Activated CD4-positive, alpha-beta T cell treated with anti-CD3 and anti-CD28 coated beads for 36 hours (primary cell): Measurements from ENCODE around the gene DUS1L. TPM values are rescaled to one million over a fixed set of nuclear protein-coding genes. Genes with fewer than 3 reads are reported as not detected.
A peak's percentile ranks its signal among the peaks of the same experiment; 100 is the strongest.

Experiments
- ATAC-seq: fragments of 200-7000 bp; cut with Tn5 transposase; one replicate; pipeline ENCODE4 v1.10.0; 2021; ENCODE audit warnings: mild to moderate bottlenecking, moderate library complexity
- CTCF ChIA-PET: fragments of 350-600 bp; sonication (Branson Sonifier 250); formaldehyde crosslinking; loops from one replicate; lab custom pipeline; 2021; ENCODE audit warnings: antibody characterized with exemption; lab: Charles Lee
- POLR2A ChIA-PET: fragments of 350-600 bp; sonication (Branson Sonifier 250); formaldehyde crosslinking; loops from one replicate; lab custom pipeline; 2021; ENCODE audit warnings: antibody characterized with exemption, inconsistent platforms; lab: Charles Lee
- DNase-seq: peaks from one replicate; pipeline ENCODE4 v3.0.0-alpha.2; 2020
- H3K27ac Mint-ChIP-seq: one replicate; pipeline ENCODE4 v1.8.0; 2021; ENCODE audit warnings: mixed read lengths
- H3K27me3 Mint-ChIP-seq: one replicate; pipeline ENCODE4 v1.8.0; 2021; ENCODE audit warnings: mixed read lengths
- H3K36me3 Mint-ChIP-seq: one replicate; pipeline ENCODE4 v1.8.0; 2021; ENCODE audit warnings: low read depth, mixed read lengths
- H3K4me1 Mint-ChIP-seq: one replicate; pipeline ENCODE4 v1.8.0; 2021; ENCODE audit warnings: mixed read lengths
- H3K4me3 Mint-ChIP-seq: one replicate; pipeline ENCODE4 v1.8.0; 2021; ENCODE audit warnings: mild to moderate bottlenecking, moderate library complexity, mixed read lengths
- H3K9me3 Mint-ChIP-seq: one replicate; pipeline ENCODE4 v1.8.0; 2021; ENCODE audit warnings: low read depth, mixed read lengths
- intact Hi-C, 2 experiments: fragments of 100-400 bp; cut with DNase I in 1 of 2; cut with micrococcal nuclease in 1 of 2; formaldehyde crosslinking; loops; one replicate each; pipeline versions ENCODE4 v1.14.2 to v1.15.1; 2022 to 2024; cut with DNase I, micrococcal nuclease
- total RNA-seq, 2 experiments: library from RNA; stranded (reverse); gene quantifications; one replicate each; pipeline ENCODE4 v1.2.3, GENCODE V29; 2021

The DUS1L gene
- total RNA-seq, 2 experiments from 2014 or later, result 119 to 124 TPM

DNA sequence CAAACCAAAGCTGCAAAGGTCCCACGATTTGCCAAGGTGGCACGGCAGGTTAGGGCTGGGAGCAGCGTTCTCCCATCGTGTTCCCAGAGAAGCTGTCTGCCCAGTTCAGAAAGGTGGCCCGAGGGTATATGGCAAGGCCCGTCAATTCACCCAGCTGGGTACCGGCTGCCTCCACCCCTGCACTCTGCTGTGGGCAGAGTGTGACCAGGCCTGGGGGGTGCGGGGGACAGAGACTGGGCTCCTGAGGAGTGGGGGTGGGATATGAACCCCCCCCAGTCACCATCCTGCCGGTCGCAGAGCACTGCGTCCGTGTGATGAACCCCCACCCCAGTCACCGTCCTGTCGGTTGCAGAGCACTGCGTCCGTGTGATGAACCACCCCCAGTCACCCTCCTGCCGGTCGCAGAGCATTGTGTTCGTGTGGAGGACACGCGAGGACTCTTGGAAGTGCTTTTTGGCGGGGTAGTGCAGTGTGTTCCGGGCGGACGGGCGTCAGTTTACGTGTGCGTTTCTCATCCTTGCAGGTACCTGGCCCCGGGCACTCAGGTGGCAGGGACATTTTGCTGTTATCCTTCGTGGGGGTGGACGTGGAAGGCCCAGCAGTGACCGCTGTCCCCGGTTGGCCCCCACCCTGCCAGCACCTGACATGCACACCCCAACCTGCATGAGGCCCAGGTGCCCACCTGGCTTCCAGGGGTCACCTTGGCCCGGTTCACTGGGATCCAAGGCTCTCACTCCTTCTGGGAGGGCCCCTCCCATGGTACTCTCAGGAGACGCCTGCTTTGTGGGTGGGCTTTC is 35.1 kb upstream of the DUS1L start:
- peak overlapping the region; percentile 78 for H3K4me3 Mint-ChIP-seq
- CTCF ChIA-PET, result interaction anchor here (1.1 kb wide), 1 partner anchor 25 kb away, joined by 4 read pairs; no protein-coding TSS in a partner anchor
- H3K27me3 Mint-ChIP-seq, result no peaks in the 10 kb centered on the region
- peak overlapping the region; percentile 87 for H3K27ac Mint-ChIP-seq
- H3K36me3 Mint-ChIP-seq, result peaks cover 7% of the 10 kb centered on the region
- DNase-seq, result no peak
- H3K4me1 Mint-ChIP-seq, result peaks cover 23% of the 10 kb centered on the region
- H3K9me3 Mint-ChIP-seq, result no peaks in the 10 kb centered on the region
- no peak for ATAC-seq
- intact Hi-C loops, result no loop called here
- POLR2A ChIA-PET, result no interaction called here

DNA sequence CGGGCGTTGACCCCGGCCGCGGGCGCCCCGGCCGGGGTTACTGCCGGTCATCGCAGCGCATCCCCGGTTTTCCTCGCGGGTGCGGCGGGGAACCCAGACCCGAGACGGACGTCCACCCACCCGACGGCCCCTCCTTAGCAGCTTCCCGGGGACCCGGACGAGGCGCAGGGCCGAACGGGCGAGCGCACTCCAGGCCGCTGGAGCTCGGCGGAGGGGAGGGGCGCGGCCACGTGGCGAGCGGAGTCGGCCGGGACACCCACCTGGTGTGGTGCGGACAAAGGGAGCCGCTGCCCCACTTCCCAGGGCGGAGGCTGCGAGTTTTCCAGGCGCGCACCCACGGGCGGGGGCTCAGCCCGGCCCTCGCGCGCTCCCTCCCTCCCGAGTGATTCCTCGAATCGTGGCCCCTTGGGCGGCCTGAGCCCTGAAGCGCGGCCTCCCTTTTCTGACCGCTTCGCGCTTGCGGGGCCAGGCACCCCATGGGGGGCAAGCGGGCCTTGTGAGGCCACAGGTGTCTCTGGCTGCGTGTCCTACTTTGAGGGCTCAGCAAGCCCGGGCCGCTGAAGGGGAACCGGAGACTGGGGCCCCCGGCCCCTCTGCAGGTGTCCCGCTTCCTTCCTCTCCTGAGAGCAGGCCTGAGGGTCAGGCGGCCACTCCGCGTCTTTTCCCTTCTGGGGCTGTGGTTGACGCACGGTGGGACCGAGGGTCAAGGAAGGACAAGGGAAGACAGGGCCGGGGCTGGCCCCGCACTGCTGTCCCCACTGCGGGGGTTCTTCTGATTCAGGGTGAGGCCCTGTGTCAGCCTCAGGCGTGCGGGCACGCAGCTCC is 33.5 kb upstream of the DUS1L start:
- peaks cover 13% of the 10 kb centered on the region for H3K36me3 Mint-ChIP-seq
- peaks cover 16% of the 10 kb centered on the region for H3K4me1 Mint-ChIP-seq
- intact Hi-C loops, result loop anchor here (1.0 to 2.0 kb wide), 30 partner anchors 27 to 804 kb away; partner anchors contain the start of genes ALYREF (in 1 of the 2), ANAPC11 (in 1 of the 2), ARHGDIA (in 1 of the 2) and ASPSCR1 (in 1 of the 2)
- peak overlapping the region; percentile 78 for H3K4me3 Mint-ChIP-seq
- CTCF ChIA-PET, result interaction anchor here (1.0 to 1.8 kb wide), 8 partner anchors 8 to 139 kb away, joined by 3 to 6 read pairs (median 4); partner anchors contain the start of genes CENPX, DCXR, LRRC45 and RAC3
- no peaks in the 10 kb centered on the region for H3K9me3 Mint-ChIP-seq
- POLR2A ChIA-PET, result interaction anchor here (0.6 to 1.8 kb wide), 4 partner anchors 23 to 222 kb away, joined by 3 to 11 read pairs (median 5); partner anchors contain the start of gene DCXR
- peak overlapping the region; percentile 87 for H3K27ac Mint-ChIP-seq
- ATAC-seq (peak; percentile 4), DNase-seq (peak; percentile 42)
- H3K27me3 Mint-ChIP-seq, result no peaks in the 10 kb centered on the region

DNA sequence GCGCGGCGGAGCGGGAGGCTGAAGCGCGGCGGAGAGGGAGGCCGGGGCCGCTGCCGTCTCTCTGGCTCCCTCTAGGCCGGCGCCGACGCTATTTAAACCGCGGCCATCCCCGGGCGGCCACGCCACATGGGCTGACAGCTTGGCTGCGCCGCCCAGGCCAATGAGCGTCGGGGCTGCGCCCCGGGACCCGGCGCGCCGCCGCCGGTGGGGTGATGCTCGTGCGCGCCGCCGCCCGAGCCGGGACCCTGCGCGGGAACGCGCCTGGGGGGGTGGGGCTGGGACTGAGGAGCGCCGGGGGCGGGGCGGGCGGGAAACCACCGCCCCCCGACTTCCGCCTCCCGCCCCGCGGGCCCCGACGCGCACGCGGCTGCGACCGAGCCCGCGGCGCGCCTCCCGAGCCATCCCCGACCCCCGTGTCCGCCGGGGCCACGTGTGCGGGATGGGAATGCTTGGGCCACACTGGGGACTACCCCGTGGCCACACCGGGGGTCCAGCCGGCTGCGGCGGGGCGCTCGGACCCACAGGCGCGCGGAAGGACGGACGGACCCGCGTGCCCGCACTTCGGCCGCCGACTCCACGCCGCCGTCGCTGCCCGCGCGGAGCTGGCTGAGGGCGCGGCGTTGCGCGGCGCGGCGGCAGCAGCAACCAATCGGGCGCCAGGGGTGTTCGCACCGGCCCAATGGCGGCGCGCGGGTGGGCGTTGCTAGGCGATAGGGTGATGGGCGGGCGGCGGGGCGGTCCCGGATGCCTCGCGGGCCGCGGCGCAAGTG is 32.8 kb upstream of the DUS1L start, which contains the start of gene FASN:
TSS of gene FASN (minus strand) at position 68 of the 770 bp plus-strand sequence. CDS start 1,791 bp downstream, outside the sequence.
- peak within 1 kb of the TSS; percentile 78 for H3K4me3 Mint-ChIP-seq
- intact Hi-C loops, result loop anchor here (1.0 to 2.0 kb wide), 30 partner anchors 28 to 803 kb away; partner anchors contain the start of genes ALYREF (in 1 of the 2), ANAPC11 (in 1 of the 2), ARHGDIA (in 1 of the 2) and ASPSCR1 (in 1 of the 2)
- no peaks in the 10 kb centered on the region for H3K27me3 Mint-ChIP-seq
- H3K9me3 Mint-ChIP-seq, result no peaks in the 10 kb centered on the region
- H3K4me1 Mint-ChIP-seq, result peaks cover 14% of the 10 kb centered on the region
- DNase-seq (peak; percentile 97), ATAC-seq (peak; percentile 86)
- peak within 1 kb of the TSS; percentile 19 for H3K27ac Mint-ChIP-seq
- H3K36me3 Mint-ChIP-seq, result peaks cover 14% of the 10 kb centered on the region
- POLR2A ChIA-PET, result interaction anchor here (0.6 to 1.8 kb wide), 6 partner anchors 11 to 223 kb away, joined by 3 to 11 read pairs (median 3); partner anchors contain the start of genes DCXR, GPS1 and RFNG
- CTCF ChIA-PET, result interaction anchor here (1.0 to 1.8 kb wide), 9 partner anchors 9 to 138 kb away, joined by 3 to 6 read pairs (median 3); partner anchors contain the start of genes CENPX, DCXR, LRRC45 and RAC3

DNA sequence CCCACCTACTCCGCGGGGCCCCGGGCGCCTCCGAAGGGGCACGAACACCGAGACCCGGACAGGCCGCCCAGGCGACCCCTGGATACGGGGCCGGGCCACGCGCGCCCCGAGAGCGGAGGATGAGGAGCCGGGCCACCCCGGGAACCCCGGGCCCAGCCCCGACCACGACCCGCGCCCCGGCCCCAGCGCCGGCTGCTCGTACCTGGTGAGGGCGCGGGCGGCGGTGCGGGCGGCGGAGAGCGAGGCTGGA is 32.2 kb upstream of the DUS1L start:
- peak overlapping the region; percentile 19 for H3K27ac Mint-ChIP-seq
- POLR2A ChIA-PET, result interaction anchor here (1.0 to 1.8 kb wide), 2 partner anchors 46 to 60 kb away, joined by 3 to 11 read pairs; partner anchors contain the start of genes DCXR, GPS1 and RFNG
- CTCF ChIA-PET, result interaction anchor here (1.0 to 1.8 kb wide), 4 partner anchors 29 to 75 kb away, joined by 3 to 6 read pairs (median 4); partner anchors contain the start of genes CENPX, DCXR, LRRC45 and RAC3
- DNase-seq (no peak), ATAC-seq (no peak)
- no peaks in the 10 kb centered on the region for H3K27me3 Mint-ChIP-seq
- intact Hi-C loops, result loop anchor here (1.0 to 2.0 kb wide), 30 partner anchors 28 to 803 kb away; partner anchors contain the start of genes ALYREF (in 1 of the 2), ANAPC11 (in 1 of the 2), ARHGDIA (in 1 of the 2) and ASPSCR1 (in 1 of the 2)
- H3K36me3 Mint-ChIP-seq, result peaks cover 18% of the 10 kb centered on the region
- H3K9me3 Mint-ChIP-seq, result no peaks in the 10 kb centered on the region
- peak overlapping the region; percentile 74 for H3K4me3 Mint-ChIP-seq
- H3K4me1 Mint-ChIP-seq, result peaks cover 14% of the 10 kb centered on the region

DNA sequence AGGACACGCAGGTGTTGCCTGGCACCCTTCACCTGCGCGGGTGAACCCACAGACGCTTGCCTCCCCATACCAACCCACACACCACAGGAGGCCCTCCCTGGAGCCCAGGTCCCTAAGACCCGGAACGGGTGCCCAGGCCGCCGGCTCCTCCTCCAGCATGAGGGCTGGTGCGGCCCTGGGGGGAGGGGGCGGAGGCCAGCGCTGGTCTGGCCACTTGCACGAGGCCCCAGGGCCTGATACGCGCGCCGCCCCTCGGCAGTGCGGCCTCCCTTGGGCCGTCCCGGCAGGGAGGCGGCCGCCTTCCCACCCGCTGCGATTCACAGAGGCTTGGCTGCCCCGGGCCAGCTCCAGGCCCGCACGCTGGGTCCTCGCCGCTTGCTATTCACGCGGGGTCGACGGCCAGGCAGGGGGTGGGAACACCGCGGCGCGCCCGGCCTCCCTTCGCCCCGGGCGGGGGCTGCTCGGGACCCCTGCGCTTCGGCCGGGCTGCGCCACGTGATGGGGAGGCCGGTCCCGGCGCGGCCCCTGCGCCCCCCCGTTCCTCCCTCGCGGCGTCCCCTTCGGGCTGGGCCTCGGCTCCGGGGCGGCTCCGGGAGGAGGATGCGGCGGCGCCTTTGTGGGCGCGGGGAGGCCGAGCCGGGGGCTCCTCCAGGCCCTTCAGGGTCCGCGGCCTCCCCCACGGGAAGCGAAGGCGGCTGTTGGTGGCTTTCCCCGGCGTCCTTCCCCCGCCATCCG is 31.7 kb upstream of the DUS1L start:
- H3K9me3 Mint-ChIP-seq, result no peaks in the 10 kb centered on the region
- H3K27me3 Mint-ChIP-seq, result no peaks in the 10 kb centered on the region
- ChIA-PET CTCF (interaction anchor here (0.6 to 1.8 kb wide), 5 partner anchors 29 to 75 kb away, joined by 3 to 6 read pairs (median 3); partner anchors contain the start of genes CENPX, DCXR, LRRC45 and RAC3), POLR2A (interaction anchor here (1.0 to 1.8 kb wide), 2 partner anchors 45 to 60 kb away, joined by 3 to 11 read pairs; partner anchors contain the start of genes DCXR, GPS1 and RFNG)
- DNase-seq (peak; percentile 44), ATAC-seq (no peak)
- peaks cover 18% of the 10 kb centered on the region for H3K36me3 Mint-ChIP-seq
- no peak overlapping the region for H3K27ac Mint-ChIP-seq
- peaks cover 14% of the 10 kb centered on the region for H3K4me1 Mint-ChIP-seq
- intact Hi-C loops, result no loop called here
- peak overlapping the region; percentile 74 for H3K4me3 Mint-ChIP-seq

DNA sequence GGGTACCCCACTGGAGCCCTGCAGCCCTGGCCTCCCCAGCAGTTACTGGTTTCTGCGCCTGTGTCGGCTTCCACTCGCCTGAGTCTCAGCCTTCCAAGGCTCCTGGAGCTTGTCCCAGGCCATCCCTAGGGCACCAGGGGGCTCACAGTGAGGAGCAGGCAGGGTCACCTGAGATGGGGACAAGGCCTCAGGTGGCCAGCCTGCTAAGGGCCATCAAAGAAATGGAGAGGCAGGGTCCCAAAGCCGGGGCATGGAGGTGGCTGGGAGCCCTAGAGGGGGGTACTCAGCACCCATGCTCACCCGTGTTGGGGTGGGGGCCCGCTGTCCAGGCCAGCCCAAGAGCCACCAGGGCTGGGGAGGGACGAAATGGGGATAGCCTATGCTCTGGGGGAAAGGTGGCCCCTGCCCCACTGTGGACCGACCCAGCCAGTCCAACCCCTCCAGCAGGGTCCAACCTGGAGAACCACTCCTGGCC is 31.1 kb upstream of the DUS1L start:
- CTCF ChIA-PET, result interaction anchor here (0.6 kb wide), 1 partner anchor 35 kb away, joined by 3 read pairs; no protein-coding TSS in a partner anchor
- no peak overlapping the region for H3K27ac Mint-ChIP-seq

DNA sequence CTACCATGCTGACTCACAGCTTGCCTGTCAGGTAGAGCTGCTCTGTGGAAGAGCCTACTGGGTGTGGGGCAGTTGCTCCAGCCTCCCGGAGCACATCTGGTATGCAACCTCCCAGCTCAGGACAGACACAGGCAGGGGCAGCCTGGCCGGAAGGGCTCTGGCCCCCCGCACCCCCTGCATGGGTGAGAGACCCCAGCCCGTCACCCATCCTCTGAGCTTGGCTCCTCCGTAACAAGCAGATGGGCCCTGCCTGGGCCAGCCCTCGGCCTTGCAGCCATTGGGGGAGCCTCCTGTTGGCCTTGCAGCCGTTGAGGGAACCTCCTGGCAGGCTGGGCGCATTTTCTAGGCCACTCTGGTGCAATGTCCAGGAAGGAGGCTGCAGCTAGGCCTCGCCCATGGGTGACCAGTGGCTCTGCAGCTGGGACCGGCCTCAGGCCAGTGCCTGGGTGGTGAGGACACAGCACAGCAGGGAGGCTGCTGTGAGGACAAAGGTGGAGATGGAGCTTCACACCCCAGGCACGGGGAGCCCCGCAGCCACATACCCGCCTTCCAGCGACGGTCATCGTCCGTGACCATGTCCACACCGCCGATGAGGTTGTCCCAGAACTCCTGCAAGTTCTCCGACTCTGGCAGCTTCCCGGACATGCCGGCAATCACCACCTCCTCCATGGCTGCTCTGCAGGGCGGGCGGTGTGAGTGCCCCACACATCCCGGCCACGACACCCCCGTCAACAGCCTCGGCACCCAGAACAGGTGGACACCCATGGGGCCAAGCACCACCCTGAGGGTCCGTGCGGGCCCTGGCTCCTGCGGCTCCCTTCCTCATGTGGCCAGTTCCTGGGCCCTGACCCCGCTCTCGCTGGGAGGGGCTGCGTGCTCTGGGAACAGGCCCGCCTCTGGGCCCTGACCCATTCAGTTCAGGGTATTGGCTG is 30.4 kb upstream of the DUS1L start:
- CTCF ChIA-PET, result interaction anchor here (0.7 to 1.2 kb wide), 2 partner anchors 66 to 1926 kb away, joined by 3 read pairs; partner anchors contain the start of gene CARD14
- peaks cover 22% of the 10 kb centered on the region for H3K36me3 Mint-ChIP-seq
- ATAC-seq (no peak), DNase-seq (no peak)
- intact Hi-C loops, result no loop called here
- H3K27me3 Mint-ChIP-seq, result no peaks in the 10 kb centered on the region
- H3K9me3 Mint-ChIP-seq, result no peaks in the 10 kb centered on the region
- H3K27ac Mint-ChIP-seq, result no peak overlapping the region
- POLR2A ChIA-PET, result interaction anchor here (0.6 kb wide), 1 partner anchor 59 kb away, joined by 3 read pairs; the partner anchor contains the start of gene DCXR
- H3K4me3 Mint-ChIP-seq, result peak overlapping the region; percentile 74
- H3K4me1 Mint-ChIP-seq, result peaks cover 14% of the 10 kb centered on the region

More for the DNA sequence above, 31.1 kb upstream of the DUS1L start:
- no peak for DNase-seq
- intact Hi-C loops, result no loop called here
- Mint-ChIP-seq H3K9me3 (no peaks in the 10 kb centered on the region), H3K4me1 (peaks cover 14% of the 10 kb centered on the region), H3K27me3 (no peaks in the 10 kb centered on the region), H3K4me3 (peak overlapping the region; percentile 74), H3K36me3 (peaks cover 18% of the 10 kb centered on the region)
- POLR2A ChIA-PET, result no interaction called here
- no peak for ATAC-seq

DNA sequence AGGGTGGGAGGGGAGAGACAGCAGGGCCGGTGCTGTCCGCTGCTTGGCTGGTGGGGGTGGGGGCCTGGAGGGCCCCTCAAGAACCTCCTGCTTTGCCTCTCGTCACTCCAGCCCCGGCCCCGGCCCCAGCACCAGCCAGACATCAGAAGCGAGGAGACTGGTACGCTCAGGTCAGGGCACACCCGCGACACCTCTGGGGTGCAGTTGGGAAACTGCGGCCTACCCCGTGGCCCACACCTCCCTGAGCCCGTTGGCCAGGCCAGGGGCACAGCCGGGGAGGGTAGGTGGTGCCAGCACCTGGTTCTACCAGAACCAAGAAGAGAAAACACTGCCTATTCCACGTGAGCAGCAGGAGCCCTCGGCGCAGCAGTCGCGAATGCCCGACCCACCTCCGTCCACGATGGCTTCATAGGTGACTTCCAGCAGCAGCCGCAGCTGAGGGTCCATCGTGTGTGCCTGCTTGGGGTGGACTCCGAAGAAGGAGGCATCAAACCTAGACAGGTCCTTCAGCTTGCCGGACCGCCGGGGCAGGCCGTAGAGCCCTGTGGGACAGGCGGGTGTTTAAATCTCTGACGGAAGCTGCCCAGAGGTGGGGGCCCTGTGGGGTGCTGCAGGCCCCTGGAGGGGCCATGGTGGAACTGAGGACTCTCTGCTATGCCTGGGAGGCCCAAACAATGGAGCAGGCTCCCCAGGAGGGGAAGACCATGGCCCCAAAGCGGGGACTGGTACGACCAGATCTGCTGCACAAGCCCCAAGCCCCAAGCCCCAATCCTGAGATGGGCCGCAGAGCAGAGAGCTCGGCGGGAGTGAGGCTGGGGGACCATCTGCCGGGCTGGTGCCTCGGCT is 29.6 kb upstream of the DUS1L start:
- Mint-ChIP-seq H3K27me3 (no peaks in the 10 kb centered on the region), H3K4me1 (peaks cover 8% of the 10 kb centered on the region), H3K4me3 (peak overlapping the region; percentile 74), H3K9me3 (no peaks in the 10 kb centered on the region), H3K36me3 (peaks cover 23% of the 10 kb centered on the region), H3K27ac (no peak overlapping the region)
- CTCF ChIA-PET, result interaction anchor here (0.7 to 1.2 kb wide), 2 partner anchors 65 to 1925 kb away, joined by 3 read pairs; partner anchors contain the start of gene CARD14
- ATAC-seq (no peak), DNase-seq (no peak)
- intact Hi-C loops, result no loop called here
- POLR2A ChIA-PET, result interaction anchor here (0.6 kb wide), 1 partner anchor 58 kb away, joined by 3 read pairs; the partner anchor contains the start of gene DCXR
